CD1c-positive myeloid dendritic cell (primary cell): ENCODE data around the gene ACAP1.
A peak's percentile ranks its signal among the peaks of the same experiment; 100 is the strongest.

Source experiments
- DNase-seq: peaks from one replicate; pipeline ENCODE4 v3.0.0-alpha.2; 2016; ENCODE audit errors: extremely low spot score

The ACAP1 gene

DNA sequence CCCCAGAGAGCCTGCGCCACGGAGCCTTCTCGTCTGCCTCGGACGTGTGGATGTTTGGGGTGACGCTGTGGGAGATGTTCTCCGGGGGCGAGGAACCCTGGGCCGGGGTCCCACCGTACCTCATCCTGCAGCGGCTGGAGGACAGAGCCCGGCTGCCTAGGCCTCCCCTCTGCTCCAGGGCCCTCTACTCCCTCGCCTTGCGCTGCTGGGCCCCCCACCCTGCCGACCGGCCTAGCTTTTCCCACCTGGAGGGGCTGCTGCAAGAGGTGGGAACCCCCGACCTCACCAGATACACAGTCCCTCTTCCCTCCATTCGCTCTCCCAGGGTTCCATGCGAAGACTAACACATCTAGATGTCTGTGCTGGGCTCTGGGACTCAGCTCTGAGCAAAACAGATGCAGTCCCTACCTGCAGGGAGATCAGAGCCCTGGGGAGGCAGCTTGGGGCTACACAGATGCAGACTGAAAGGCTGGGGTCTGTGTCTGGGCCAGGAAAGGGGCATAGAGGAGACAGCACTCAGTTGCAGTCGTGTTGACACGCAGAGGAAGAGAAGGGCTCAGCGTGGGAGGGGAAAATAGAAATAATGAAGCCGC is 48.3 kb downstream of the ACAP1 start:
- DNase-seq: no peak

DNA sequence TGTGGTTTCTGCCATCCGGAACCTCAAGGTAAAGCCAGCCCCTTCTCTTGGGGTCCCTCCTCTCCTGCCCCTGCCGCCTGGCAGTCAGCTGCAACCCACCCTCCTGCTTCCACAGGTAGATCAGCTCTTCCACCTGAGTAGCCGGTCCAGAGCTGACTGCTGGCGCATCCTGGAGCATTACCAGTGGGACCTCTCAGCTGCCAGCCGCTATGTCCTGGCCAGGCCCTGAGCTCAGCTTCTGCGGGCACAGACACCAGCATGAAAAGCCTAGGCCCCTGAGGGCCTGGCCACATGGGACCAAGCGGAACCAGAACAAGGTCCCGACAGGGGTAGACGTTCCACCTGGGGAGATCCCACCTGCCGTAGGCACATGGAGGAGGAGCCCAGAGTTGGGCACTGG is 52.5 kb downstream of the ACAP1 start:
- no peak for DNase-seq

DNA sequence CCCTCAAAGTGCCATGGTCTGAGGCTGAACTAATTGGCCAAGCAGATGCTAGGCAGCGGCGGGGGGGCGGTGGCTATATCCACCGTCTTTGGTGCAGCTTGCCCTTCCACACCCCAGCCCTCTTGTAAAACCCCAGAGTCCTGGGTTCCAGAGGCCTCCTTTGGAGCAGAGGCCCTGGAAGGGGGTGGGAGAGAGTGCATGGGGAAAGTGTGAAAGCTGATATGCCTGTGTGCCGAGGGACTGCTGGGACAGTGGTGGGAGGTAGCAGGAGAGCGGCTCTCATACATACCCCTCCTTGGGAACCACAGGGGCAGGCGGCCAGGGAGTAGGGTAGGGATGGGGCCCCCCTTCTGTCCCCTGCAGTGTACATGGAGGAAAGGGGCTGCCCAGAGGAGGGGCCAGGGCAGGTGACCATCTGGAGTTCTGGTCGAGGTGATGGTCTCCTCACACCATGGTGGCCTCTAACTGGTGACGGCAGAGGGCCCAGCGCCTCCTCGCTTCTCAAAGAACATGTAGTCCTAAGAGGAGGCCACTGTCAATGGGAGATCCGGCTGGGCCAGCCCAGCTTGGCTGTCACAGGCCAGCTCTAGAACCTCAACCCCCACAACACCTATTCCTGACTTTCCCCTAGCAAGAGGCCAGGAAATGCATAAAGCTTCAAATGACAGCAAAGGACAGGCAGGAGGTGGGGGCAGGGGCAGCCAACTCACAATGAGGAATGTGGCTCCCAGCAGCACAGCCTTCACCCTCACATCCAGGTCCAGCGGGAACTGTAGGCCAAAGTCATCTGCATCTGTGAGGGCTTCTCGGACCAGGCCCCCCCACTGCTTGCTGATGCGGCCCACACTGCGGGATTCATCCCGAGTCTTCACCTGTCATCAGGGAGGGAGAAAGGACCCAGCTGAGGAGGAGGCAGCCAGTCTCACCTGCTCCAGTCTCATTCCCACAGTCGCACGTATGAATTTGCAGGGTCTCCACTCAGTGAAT is 53.9 kb downstream of the ACAP1 start:
- no peak for DNase-seq

DNA sequence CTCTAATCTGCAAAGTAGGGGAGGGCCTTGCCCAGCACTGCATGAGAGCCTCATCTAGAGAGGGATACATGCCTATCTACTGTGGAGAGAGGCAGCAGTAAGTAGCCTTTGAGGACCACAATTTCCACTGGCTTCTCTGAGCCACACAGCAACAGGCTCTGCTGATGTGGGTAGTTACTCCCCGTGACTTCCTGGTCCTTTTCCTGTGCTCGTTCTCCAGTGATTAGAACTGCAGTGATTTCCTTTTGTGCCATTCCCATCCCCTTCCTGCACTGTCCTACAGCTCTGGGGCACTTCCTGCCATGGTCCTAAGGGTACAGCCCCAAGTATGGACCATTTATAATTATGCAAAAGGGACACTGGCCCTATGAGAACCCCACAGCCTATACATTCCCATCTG is 55.0 kb downstream of the ACAP1 start:
- no peak for DNase-seq

DNA sequence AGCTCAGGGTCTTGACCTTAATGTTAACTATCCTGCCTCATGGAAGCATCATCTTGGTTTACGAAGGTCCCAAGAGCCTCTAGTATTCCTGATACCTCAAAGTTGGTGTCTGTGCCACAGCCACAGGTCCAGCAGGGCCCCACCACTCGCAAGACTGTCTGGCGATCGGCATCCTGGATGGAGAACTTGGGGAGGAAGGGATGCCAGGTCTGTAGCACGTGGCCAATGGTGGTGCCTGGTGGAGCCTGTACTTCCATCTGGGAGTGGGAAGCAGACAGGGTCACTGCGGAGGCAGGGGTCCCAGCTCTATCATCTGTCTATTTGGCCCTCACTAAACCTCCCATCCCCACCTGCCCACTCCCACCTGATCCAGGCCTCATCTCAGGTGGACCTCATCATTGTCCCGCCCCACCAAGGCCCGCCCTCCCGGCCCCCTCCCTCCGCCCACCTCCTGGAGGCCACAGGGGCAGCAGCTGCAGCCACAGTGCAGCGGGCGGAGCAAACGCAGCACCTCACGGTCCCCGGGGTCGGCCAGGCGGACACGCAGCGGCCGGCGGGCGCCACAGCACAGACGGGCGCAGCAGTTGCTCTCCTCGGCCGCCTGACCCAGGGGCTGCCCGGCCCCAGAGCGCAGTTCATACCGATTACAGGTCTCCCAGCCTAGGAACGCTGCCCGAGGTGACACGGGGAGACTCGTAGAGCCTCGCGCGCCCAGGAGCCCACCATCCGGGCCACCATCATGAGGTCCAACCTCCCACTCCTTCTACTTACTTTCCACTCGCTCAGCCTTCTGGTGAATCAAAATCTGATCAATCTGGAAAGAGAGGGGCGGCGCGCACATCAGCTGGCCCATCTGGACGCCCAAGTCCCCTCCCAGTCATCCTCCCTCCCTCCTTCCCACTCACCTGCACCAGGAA is 56.6 kb downstream of the ACAP1 start:
- no peak for DNase-seq

DNA sequence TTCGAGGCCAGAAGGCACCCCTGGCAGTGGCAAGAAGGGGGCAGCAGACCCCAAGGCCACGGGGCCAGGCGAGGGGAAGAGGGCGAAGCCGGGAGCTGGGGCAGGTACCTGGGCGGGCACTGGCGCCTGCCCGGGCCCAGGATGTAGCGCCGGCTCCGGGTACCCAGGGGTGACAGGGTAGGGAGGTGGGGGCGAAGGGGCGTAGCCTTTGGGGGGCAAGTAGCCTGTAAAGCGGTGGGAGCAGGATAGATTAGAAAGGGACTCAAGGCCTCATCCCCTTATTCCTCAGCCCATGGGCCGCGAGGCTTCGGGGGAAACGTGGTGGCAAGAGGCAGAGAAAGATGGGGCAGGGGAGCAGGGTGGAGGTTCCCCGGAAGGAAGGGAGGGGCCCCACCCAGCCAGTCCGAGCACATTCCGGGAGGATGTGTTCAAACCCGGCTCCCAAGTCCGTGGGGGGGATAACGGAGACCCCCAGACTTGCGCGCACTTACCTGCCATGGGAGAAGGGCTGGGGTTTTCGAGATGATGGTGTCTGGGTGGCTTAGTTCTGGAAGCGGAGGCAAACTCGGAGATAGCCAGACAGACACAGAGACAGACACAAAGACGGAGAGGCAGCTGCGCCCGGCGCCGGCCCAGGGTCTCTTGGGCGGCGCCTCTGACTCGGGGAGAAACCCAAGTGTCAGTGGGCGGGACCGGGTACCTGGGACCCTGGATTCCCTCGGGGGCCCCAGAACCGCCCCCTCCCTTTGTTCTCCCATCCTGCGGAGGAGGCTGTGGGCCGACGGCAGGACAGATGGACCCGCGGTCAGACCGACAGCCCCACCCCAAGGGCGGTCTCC is 57.5 kb downstream of the ACAP1 start:
- peak; percentile 36 for DNase-seq

DNA sequence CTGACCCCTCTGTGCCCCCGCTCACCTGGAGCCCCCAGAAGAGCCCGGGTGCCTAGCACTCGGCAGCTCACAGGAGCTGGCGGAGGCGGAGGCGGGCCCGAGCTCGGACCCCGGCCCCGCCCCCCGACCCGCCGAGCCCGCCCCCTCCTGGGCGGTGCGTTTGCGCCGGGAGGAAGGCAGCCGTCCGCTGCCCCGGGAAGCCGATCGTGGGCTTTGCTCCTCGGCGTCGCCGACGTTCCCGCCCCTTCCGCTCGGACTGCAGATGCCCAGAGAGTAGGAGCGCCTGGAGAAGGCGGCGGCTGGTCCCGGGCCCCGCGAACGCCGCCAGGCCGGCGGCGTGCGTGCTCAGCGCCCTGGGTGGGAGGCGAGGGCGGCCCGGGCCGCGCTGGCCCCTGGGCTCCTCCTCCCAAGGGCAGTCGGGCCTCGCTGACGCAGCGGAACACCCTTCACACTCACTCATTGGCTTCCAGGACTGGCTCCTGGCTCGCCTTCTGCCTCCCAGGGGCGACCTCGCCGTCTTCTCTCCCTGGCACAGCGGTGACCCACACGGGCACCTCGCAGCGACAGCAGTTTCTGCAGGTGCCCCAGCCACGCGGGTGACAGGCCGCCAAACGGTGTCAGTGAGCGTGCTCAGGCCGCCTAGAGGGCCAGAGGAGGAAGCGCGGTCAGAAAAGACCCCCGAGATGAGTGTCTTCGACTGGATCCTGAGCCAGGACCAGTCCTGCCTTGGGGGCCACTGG is 58.3 kb downstream of the ACAP1 start, which contains the start of gene PLSCR3:
Gene PLSCR3, minus strand, starts transcription at position 74 of the 740 bp plus-strand sequence. CDS start 415 bp downstream, outside the sequence.
- peak; percentile 90 for DNase-seq

DNA sequence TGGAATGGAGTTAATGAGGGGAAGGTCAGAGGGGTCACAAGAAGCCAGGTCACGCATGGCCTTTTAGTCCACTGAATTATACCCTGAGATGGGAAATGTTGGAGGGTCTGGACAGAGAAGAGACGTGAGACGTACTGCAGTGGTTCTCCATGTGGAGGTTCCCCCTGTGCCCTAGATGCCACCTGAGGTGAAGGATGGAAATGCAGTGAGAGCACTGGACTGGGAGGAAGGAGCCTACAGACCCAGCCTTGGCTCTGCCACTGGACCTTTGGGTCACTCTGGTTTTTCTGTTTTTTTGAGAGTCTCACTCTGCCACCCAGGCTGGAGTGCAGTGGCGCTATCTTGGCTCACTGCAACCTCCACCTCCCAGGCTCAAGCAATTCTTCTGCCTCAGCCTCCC is 59.8 kb downstream of the ACAP1 start:
- no peak for DNase-seq

DNA sequence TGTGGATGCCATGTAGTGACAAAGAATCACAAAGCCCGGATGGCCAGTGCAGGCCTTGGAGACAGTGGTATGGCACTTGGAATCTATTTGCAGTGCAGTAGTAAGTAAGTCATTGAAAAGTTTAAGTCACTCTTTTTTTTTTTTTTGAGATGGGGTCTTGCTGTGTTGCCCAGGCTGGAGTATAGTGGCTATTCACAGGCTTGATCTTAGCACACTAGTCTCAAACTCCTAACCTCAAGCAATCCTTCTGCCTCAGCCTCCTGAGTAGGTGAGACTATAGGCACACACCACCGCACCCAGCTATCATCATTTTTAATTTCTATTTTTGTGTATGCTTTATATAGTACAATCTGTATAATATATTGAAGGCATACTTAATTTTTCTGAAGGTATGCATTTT is 62.3 kb downstream of the ACAP1 start:
- no peak for DNase-seq
